ENCODE results near the gene UTP3. TPM values are rescaled to one million over a fixed set of nuclear protein-coding genes. Genes with fewer than 3 reads are reported as not detected.

UTP3 gene
- total RNA-seq, 1 donor: 14.5 TPM

DNA sequence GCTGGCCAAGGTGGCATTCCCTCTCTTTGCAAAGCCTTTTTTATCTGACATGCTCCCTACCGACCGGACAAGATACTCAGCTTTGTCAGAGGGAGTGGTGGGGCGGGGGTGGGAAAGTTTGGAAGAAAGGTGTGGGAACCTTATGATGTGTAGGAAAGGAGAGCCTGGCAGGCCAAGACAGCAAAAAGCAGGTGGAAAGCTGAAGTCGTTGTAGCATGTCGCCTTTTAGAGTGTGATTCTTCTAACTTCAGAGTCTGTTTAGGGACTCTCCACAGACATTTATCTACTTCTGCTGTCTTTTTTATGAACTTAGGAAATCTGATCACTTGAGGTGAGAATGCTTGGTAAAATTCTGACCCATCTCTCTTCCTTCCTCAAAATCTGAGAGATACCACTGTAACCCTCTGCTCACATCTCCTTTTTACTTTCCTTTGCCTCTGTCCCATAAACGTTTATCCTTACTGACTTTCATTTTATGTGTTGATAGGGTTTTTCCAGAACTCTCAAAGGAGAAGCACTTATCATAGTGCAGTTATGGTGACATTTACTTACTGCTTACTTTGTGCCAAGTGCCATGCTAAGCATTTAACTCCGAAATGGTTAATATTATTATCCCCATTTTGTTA, 25.2 kb downstream of the UTP3 start:
- H3K79me2 ChIP-seq (ENCODE audit: insufficient read depth, low read length): peaks cover 89% of the 10 kb centered on the region
- H3K4me1 ChIP-seq (ENCODE audit: insufficient read depth, low read length): peaks cover 26% of the 10 kb centered on the region
- peaks cover 7% of the 10 kb centered on the region for H4K20me1 ChIP-seq (ENCODE audit: insufficient read depth, low read length)
- no peak overlapping the region for H3K27ac ChIP-seq (ENCODE audit: low read depth, low read length)
- DNase-seq (ENCODE audit: insufficient read length, low spot score, missing footprints): no peak
- H3K36me3 ChIP-seq (ENCODE audit: insufficient read depth, low read length): no peaks in the 10 kb centered on the region
- H2AFZ ChIP-seq (ENCODE audit: low read length): no peak overlapping the region
- no peak overlapping the region for H3K4me2 ChIP-seq (ENCODE audit: insufficient read depth, low read length)
- no peak for TF ChIP-seq CTCF (IDR thresholded peaks at IDR 0.05; ENCODE audit: extremely low read depth, low read depth, low read length)
- H3K4me3 ChIP-seq (ENCODE audit: insufficient read depth, low read length): no peak overlapping the region
- no peaks in the 10 kb centered on the region for H3K27me3 ChIP-seq (ENCODE audit: insufficient read depth, low read length)
- no peaks in the 10 kb centered on the region for H3K9me3 ChIP-seq (ENCODE audit: low read depth, low read length)

DNA sequence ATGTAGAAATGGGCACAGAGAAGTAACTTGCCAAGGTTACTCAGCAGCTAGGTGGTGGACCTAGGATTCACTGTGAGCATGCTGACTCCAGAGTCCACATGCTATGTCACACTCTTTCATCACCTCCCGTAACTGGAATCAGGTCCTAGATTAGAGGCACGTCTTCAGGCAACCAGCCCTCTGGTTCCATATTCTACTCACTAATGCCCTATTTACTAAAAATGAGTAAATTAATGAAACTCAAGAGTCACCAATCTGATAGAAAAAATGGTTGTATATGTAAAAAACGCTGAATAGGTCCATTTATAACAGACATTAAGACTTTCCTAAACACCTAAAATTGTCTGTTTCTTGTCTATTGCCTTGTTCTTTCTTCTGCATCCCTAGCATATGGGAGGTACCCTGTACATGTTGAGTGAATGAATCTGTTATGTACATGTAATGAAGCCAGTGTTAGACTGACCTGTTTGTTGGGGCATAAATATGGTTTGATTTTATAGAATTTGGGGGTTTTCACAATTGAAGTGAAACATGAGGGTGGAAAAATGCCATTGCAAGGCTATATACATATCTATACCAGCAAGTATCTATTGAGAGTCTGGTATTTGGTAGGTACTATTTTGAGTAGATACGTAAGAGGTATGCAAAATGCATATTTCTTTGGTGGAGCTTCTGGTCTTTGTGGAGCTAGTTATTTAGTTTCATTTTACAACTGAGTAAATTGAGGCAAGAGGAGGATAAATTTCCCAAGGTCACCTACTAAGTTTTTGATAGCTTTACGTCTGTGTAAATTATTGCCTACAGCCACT, 26.0 kb downstream of the UTP3 start:
- Histone ChIP-seq H3K4me1 (ENCODE audit: insufficient read depth, low read length) (peaks cover 26% of the 10 kb centered on the region), H3K4me3 (ENCODE audit: insufficient read depth, low read length) (no peak overlapping the region), H3K36me3 (ENCODE audit: insufficient read depth, low read length) (no peaks in the 10 kb centered on the region), H3K27me3 (ENCODE audit: insufficient read depth, low read length) (no peaks in the 10 kb centered on the region), H4K20me1 (ENCODE audit: insufficient read depth, low read length) (peaks cover 7% of the 10 kb centered on the region), H3K4me2 (ENCODE audit: insufficient read depth, low read length) (no peak overlapping the region), H2AFZ (ENCODE audit: low read length) (no peak overlapping the region), H3K27ac (ENCODE audit: low read depth, low read length) (no peak overlapping the region), H3K79me2 (ENCODE audit: insufficient read depth, low read length) (peaks cover 89% of the 10 kb centered on the region), H3K9me3 (ENCODE audit: low read depth, low read length) (no peaks in the 10 kb centered on the region)
- TF ChIP-seq CTCF (IDR thresholded peaks at IDR 0.05; ENCODE audit: extremely low read depth, low read depth, low read length): no peak
- no peak for DNase-seq (ENCODE audit: insufficient read length, low spot score, missing footprints)

DNA sequence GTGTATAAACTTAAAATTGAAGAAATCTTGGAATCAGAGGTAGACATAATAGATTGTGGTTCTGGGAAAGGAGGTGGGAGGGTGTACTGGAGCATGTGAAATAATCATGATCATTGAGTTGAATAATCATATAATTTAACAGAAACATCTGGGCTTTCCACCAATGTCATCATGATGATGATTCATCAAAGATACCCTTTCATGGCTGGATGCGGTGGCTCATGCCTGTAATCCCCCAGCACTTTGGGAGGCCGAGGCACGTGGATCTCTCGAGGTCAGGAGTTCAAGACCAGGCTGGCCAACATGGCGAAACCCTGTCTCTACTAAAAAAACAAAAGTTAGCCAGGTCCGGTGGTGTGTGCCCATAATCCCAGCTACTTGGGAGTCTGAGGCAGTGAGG, 26.8 kb downstream of the UTP3 start:
- no peak for TF ChIP-seq CTCF (IDR thresholded peaks at IDR 0.05; ENCODE audit: extremely low read depth, low read depth, low read length)
- Histone ChIP-seq H3K36me3 (ENCODE audit: insufficient read depth, low read length) (no peaks in the 10 kb centered on the region), H3K4me2 (ENCODE audit: insufficient read depth, low read length) (no peak overlapping the region), H3K4me3 (ENCODE audit: insufficient read depth, low read length) (no peak overlapping the region), H3K79me2 (ENCODE audit: insufficient read depth, low read length) (peaks cover 89% of the 10 kb centered on the region), H3K9me3 (ENCODE audit: low read depth, low read length) (no peaks in the 10 kb centered on the region), H3K4me1 (ENCODE audit: insufficient read depth, low read length) (peaks cover 26% of the 10 kb centered on the region), H4K20me1 (ENCODE audit: insufficient read depth, low read length) (peaks cover 7% of the 10 kb centered on the region), H2AFZ (ENCODE audit: low read length) (no peak overlapping the region), H3K27ac (ENCODE audit: low read depth, low read length) (no peak overlapping the region), H3K27me3 (ENCODE audit: insufficient read depth, low read length) (no peaks in the 10 kb centered on the region)
- DNase-seq (ENCODE audit: insufficient read length, low spot score, missing footprints): peak; percentile 58
